Epidermal melanocyte (primary cell): ENCODE data around the gene KIRREL1.

Source experiments
- DNase-seq: peaks from one replicate; pipeline ENCODE4 v3.0.0; 2011; ENCODE audit warnings: low spot score; ENCODE audit not compliant: insufficient read length

The KIRREL1 gene

GRCh38 chr1:157975228-157975950 is 18.1 kb upstream of the KIRREL1 start:
- DNase-seq = no peak

- DNase-seq = no peak
Observed at GRCh38 chr1:157976888-157977287, 16.6 kb upstream of the KIRREL1 start.

- DNase-seq = peak; percentile 67
Observed at GRCh38 chr1:157978586-157979403, 14.7 kb upstream of the KIRREL1 start.

- DNase-seq = no peak
Observed at GRCh38 chr1:157982136-157982535, 11.3 kb upstream of the KIRREL1 start.

DNA sequence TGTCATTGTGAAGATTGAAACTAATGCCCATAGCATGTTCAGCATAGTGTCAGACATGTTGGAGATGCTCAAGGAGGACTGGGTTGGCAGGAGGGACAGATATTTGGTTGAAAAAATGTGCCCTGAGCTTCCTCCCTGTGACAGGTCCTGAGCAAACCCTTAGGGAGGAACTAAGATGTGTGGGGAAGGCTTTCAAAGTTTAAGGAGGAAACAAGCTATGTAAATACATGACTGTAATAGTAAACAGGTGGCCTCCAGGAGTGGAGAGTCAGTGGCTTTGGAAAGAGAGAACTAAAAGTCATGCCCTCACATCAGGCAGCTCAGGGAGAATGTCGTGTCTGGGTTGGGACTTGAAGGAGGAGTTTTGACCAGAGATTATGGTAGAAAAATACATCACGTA is 9.7 kb upstream of the KIRREL1 start:
- DNase-seq = no peak

DNA sequence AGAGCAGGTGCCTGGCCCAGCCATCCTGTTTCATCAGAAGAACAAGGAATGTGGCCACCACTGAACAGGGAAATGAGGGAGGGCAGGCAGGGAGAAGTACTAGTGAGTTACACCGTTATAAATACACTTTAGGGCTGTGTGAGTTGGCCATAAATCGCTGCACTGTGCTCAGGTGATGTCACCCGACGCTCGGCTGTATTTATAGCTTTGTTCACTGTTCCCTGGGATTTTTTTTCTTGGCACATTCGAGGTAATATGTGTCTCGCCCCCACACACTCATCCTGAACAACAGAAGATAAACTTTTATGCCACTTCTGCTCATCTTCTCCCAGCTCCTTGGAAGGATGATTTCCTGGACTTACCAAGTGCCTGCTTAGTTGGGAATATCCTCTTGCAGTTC is 9.0 kb upstream of the KIRREL1 start:
- no peak for DNase-seq

DNA sequence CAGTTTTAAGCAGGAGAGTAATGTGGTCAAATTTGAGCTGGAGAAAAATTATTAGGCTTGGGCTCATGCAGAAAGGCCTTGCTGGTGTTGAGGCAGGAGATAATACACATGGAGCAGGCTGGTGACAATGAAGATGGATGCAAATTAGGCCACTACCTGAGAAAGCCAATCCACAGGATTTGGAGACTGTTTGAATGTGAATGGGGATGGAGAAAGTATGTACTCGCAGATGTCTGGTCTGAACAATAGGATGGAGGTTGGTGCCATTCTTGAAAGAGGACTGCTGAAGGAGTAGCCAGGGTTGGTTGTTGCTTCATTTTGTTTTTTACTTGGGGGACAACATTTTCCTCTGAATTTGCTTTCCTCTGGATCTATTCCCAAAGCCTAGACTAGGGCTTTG is 8.0 kb upstream of the KIRREL1 start:
- DNase-seq = no peak

- DNase-seq = no peak
Observed at GRCh38 chr1:157988002-157988401, 5.4 kb upstream of the KIRREL1 start.

- peak; percentile 66 for DNase-seq
Observed at GRCh38 chr1:157992031-157992832, 1.2 kb upstream of the KIRREL1 start.

DNA sequence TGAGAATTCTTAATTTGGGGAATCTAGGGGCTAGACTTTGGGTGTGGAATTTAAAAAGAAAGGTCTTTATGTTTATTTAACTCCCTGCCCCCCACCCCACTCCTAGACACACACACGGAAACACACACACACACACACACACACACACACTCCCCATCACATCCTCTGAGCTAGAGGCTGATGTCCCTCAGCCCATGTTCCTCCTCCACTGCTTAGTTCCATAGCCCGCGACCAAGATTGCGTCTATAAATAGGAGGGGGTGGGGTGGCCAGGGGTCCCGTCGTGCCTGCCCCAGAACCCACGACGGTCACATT is 655 bp upstream of the KIRREL1 start:
- DNase-seq = no peak

GRCh38 chr1:157993918-157994605 is 617 bp downstream of the KIRREL1 start:
- DNase-seq = no peak

GRCh38 chr1:157994704-157995582 is 1.5 kb downstream of the KIRREL1 start:
- no peak for DNase-seq

- no peak for DNase-seq
Observed at GRCh38 chr1:157995583-157996169, 2.2 kb downstream of the KIRREL1 start.

GRCh38 chr1:157996433-157996832 is 3.0 kb downstream of the KIRREL1 start:
- no peak for DNase-seq

DNA sequence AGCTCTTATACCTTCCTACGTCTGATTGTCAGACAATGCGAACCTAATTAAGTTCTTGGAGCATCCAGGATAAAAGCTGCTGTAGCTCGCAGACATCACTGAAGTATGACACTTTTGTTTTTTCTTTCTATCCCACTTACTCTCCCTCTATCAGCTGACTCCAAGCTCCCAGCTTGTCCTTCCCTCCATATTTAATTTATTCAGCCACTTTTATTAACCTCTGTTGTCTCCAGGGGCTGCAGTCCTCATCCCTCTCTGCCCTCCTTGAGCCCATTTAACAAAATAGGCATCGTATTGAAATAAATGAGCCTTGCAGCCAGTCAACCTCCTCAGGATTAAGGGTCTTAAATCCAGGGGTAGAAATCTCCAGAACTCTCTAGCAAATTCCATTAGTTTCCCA is 7.1 kb downstream of the KIRREL1 start:
- DNase-seq = no peak

DNA sequence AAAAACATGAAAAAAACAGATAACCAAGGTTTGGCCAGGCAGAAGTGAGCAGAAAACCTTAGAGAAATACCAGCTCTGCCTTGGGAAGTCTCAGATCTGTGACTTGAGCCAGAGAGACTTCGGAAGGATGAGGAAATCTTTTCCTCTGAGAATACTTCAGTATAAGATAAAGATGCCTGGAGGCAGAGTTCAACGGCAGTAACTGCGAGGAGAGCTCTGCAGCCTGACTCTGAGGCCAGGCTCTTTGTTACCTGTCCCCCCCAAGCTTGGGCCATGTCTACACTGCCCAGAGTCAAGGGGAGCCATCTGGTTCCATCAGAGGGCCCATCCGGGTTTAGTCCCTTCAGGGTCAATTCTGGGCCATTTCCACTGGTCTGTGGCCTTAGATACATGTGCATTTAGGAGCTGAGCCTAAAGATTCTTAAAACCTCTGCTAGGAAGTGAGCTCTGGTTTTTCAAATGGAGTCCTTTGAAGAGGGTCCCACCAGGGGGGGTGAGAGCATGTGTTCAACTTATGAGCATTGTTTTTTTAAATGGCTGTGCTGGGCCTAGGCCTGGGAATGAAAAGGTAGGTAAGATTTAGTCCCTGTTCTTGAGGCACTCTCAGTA is 8.7 kb downstream of the KIRREL1 start:
- no peak for DNase-seq

DNA sequence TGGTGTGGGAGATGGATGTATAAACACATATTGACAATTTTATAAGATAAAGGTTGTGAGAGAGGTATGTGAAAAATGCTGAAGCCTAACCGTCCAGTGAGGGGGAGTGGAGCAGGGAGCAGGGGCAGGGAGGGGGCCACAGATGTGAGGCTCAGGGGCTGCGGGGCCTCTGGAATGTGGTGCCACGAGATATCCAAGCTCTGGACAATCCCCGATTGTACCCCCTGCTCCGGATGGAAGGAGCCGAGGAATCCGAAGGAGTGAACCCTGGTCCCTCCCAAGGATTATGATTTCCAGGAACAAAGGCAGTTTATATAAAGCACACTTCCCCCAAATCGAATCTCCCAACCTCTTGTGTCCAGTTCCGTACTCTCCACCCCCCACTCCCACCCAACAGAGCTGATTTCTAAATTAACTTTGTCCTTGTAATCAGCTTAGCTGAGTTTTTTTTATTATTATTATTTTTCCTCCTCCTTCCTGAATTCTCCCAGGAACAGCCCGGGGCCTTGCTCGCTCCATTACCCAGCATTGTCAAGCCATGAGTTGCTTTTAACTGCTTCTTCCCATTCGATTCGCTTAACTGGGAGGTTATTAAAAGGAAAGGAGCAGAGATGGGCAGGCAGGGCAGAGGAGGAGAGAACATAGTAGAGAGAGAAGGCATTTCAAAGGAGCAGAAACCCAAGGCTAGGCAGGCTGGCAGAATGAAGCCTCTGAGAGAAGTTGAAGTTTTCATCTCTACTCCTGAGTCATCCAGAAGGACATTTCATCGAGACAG is 9.4 kb downstream of the KIRREL1 start:
- DNase-seq = no peak

- DNase-seq = no peak
Observed at GRCh38 chr1:158003406-158003800, 10.0 kb downstream of the KIRREL1 start.

GRCh38 chr1:158005224-158005623 is 11.8 kb downstream of the KIRREL1 start:
- no peak for DNase-seq
